H9 (cell line): ENCODE measurements around the gene ABCA4. TPM values are rescaled to one million over a fixed set of nuclear protein-coding genes. Genes with fewer than 3 reads are reported as not detected.

Source experiments
- DNase-seq: peaks from one replicate; pipeline ENCODE4 v3.0.0-alpha.2; 2017
- H2AFZ ChIP-seq: one replicate; pipeline ENCODE4 v1.6.1; 2013; ENCODE audit warnings: mild to moderate bottlenecking, low read length, control low read depth, moderate library complexity
- H2AK5ac ChIP-seq: 2 replicates; pipeline ENCODE4 v1.6.1; 2013; ENCODE audit warnings: low read length, control low read depth, mixed read lengths; ENCODE audit not compliant: insufficient read length
- H2BK120ac ChIP-seq: one replicate; pipeline ENCODE4 v1.6.1; 2013; ENCODE audit warnings: low read depth, mild to moderate bottlenecking, low read length, control low read depth, inconsistent platforms; ENCODE audit not compliant: poor library complexity, severe bottlenecking
- H2BK12ac ChIP-seq: 2 replicates; pipeline ENCODE4 v1.6.1; 2013; ENCODE audit warnings: low read length, control low read depth, mixed read lengths, low read depth; ENCODE audit not compliant: insufficient read length
- H2BK15ac ChIP-seq: 2 replicates; pipeline ENCODE4 v1.6.1; 2013; ENCODE audit warnings: low read depth, low read length, control low read depth
- H2BK20ac ChIP-seq: one replicate; pipeline ENCODE4 v1.6.1; 2013; ENCODE audit warnings: low read depth, mild to moderate bottlenecking, low read length, control low read depth, inconsistent platforms; ENCODE audit not compliant: poor library complexity, severe bottlenecking
- H2BK5ac ChIP-seq: 2 replicates; pipeline ENCODE4 v1.6.1; 2013; ENCODE audit warnings: low read length, control low read depth, mixed read lengths; ENCODE audit not compliant: insufficient read length
- H3K14ac ChIP-seq: 2 replicates; pipeline ENCODE4 v1.6.1; 2013; ENCODE audit warnings: low read length, control low read depth; ENCODE audit not compliant: insufficient read depth
- H3K18ac ChIP-seq: 2 replicates; pipeline ENCODE4 v1.6.1; 2013; ENCODE audit warnings: low read depth, mild to moderate bottlenecking, mixed read lengths, low read length, control low read depth; ENCODE audit not compliant: insufficient read length
- H3K23ac ChIP-seq: 2 replicates; pipeline ENCODE4 v1.6.1; 2013; ENCODE audit warnings: low read length, control low read depth, mixed read lengths, low read depth; ENCODE audit not compliant: insufficient read length
- H3K23me2 ChIP-seq: 2 replicates; pipeline ENCODE4 v1.6.1; 2013; ENCODE audit warnings: low read depth, mild to moderate bottlenecking, mixed read lengths, low read length, control low read depth; ENCODE audit not compliant: insufficient read length, poor library complexity, severe bottlenecking
- H3K27ac ChIP-seq: 2 replicates; pipeline ENCODE4 v1.5.1; 2013; ENCODE audit warnings: low read length, control low read depth, mixed read lengths, low read depth; ENCODE audit not compliant: insufficient read length
- H3K27me3 ChIP-seq: 2 replicates; pipeline ENCODE4 v1.6.1; 2013; ENCODE audit warnings: low read length, control low read depth, inconsistent platforms; ENCODE audit not compliant: insufficient read depth
- H3K4ac ChIP-seq: 2 replicates; pipeline ENCODE4 v1.6.1; 2013; ENCODE audit warnings: low read depth, mild to moderate bottlenecking, control low read depth, inconsistent platforms, low read length, moderate library complexity
- H3K4me1 ChIP-seq: 2 replicates; pipeline ENCODE4 v1.6.1; 2013; ENCODE audit warnings: low read length, control low read depth, inconsistent platforms; ENCODE audit not compliant: insufficient read depth
- H3K4me2 ChIP-seq: 2 replicates; pipeline ENCODE4 v1.6.1; 2013; ENCODE audit warnings: low read length, control low read depth, mixed read lengths; ENCODE audit not compliant: insufficient read length, insufficient read depth
- H3K56ac ChIP-seq: 2 replicates; pipeline ENCODE4 v1.6.1; 2013; ENCODE audit warnings: low read depth, mild to moderate bottlenecking, mixed read lengths, low read length, control low read depth; ENCODE audit not compliant: insufficient read length
- H3K79me1 ChIP-seq: 2 replicates; pipeline ENCODE4 v1.6.1; 2013; ENCODE audit warnings: low read depth, mild to moderate bottlenecking, moderate library complexity, low read length, control low read depth, inconsistent platforms; ENCODE audit not compliant: insufficient read depth, poor library complexity, severe bottlenecking
- H3K79me2 ChIP-seq: 2 replicates; pipeline ENCODE4 v1.6.1; 2013; ENCODE audit warnings: low read length, control low read depth, inconsistent platforms; ENCODE audit not compliant: insufficient read depth
- H3K9ac ChIP-seq: 2 replicates; pipeline ENCODE4 v1.6.1; 2013; ENCODE audit warnings: low read length, control low read depth, mixed read lengths; ENCODE audit not compliant: insufficient read length; ENCODE audit errors: extremely low read depth
- H3K9me3 ChIP-seq: one replicate; pipeline ENCODE4 v1.6.1; 2013; ENCODE audit warnings: low read depth, low read length, inconsistent platforms; ENCODE audit not compliant: control insufficient read depth
- H3T11ph ChIP-seq: one replicate; pipeline ENCODE4 v1.6.1; 2013; ENCODE audit warnings: mild to moderate bottlenecking, low read length, control low read depth, inconsistent platforms
- H4K20me1 ChIP-seq: one replicate; pipeline ENCODE4 v1.6.1; 2013; ENCODE audit not compliant: control insufficient read depth, insufficient read length, insufficient read depth
- H4K5ac ChIP-seq: 2 replicates; pipeline ENCODE4 v1.6.1; 2013; ENCODE audit warnings: low read depth, mild to moderate bottlenecking, mixed read lengths, low read length, control low read depth; ENCODE audit not compliant: insufficient read length
- H4K8ac ChIP-seq: replicated peaks from 2 replicates; pipeline ENCODE4 v1.6.1; 2013; ENCODE audit warnings: low read length, control low read depth, mixed read lengths, low read depth; ENCODE audit not compliant: insufficient read length
- H4K91ac ChIP-seq: 2 replicates; pipeline ENCODE4 v1.6.1; 2013; ENCODE audit warnings: low read depth, mild to moderate bottlenecking, moderate library complexity, mixed read lengths, low read length, control low read depth; ENCODE audit not compliant: insufficient read length
- H3K27ac Mint-ChIP-seq, 3 experiments: 2 replicates in 2 of 3; 3 replicates in 1 of 3; pipeline ENCODE4 v1.8.0; 2020 to 2021; ENCODE audit warnings: mixed read lengths in 3 of 3, mild to moderate bottlenecking in 1 of 3, moderate library complexity in 1 of 3
- H3K27me3 Mint-ChIP-seq: 2 replicates; pipeline ENCODE4 v1.8.0; 2021; ENCODE audit warnings: low read depth, mild to moderate bottlenecking, moderate library complexity, mixed read lengths
- H3K36me3 Mint-ChIP-seq, 3 experiments: 2 replicates in 2 of 3; 3 replicates in 1 of 3; pipeline ENCODE4 v1.8.0; 2020 to 2021; ENCODE audit warnings: low read depth in 3 of 3, mixed read lengths in 3 of 3; ENCODE audit not compliant: insufficient read depth in 1 of 3
- H3K4me1 Mint-ChIP-seq, 2 experiments: 2 replicates each; pipeline ENCODE4 v1.8.0; 2020; ENCODE audit warnings: mixed read lengths in 2 of 2
- H3K4me3 Mint-ChIP-seq, 2 experiments: 2 replicates in 1 of 2; 3 replicates in 1 of 2; pipeline ENCODE4 v1.8.0; 2020 to 2021; ENCODE audit warnings: mild to moderate bottlenecking in 2 of 2, mixed read lengths in 2 of 2, moderate library complexity in 1 of 2
- H3K9me3 Mint-ChIP-seq, 2 experiments: 2 replicates in 1 of 2; 3 replicates in 1 of 2; pipeline ENCODE4 v1.8.0; 2020; ENCODE audit warnings: mild to moderate bottlenecking in 2 of 2, mixed read lengths in 2 of 2, moderate library complexity in 1 of 2
- CTCF ChIP-seq: fragments of 200-600 bp; sonication (generic); conservative IDR thresholded peaks from 3 replicates; pipeline ENCODE4 v1.8.0; 2021; ENCODE audit warnings: antibody characterized with exemption, mild to moderate bottlenecking
- WGBS: extraction: QIAGEN DNeasy Blood & Tissue Kit; methylation state at CpG from one replicate; pipeline ENCODE4 v1.1.7; 2013; ENCODE audit warnings: missing lambda C conversion rate, low lambda C conversion rate, mixed read lengths; ENCODE audit not compliant: insufficient read length; ENCODE audit errors: extremely low coverage; 5-methylcytosine and 5-hydroxymethylcytosine counted together
- total RNA-seq: library from RNA; stranded (reverse); gene quantifications from 2 replicates; pipeline ENCODE4 v1.2.1, GENCODE V29; 2021

ABCA4 gene
- total RNA-seq, 1 experiment from 2014 or later: not detected

GRCh38 chr1:94045465-94046056 lies 75.4 kb downstream of the ABCA4 start:
- Histone ChIP-seq H3K79me1 (no peaks in the 10 kb centered on the region), H3K14ac (no peak overlapping the region), H3K18ac (no peak overlapping the region), H3K23me2 (no peaks in the 10 kb centered on the region), H3K4ac (no peak overlapping the region), H2BK15ac (no peak overlapping the region), H3T11ph (no peak overlapping the region), H4K91ac (no peak overlapping the region), H3K9me3 (no peaks in the 10 kb centered on the region), H4K5ac (no peak overlapping the region), H2AK5ac (no peak overlapping the region), H4K8ac (no peak overlapping the region), H3K79me2 (no peaks in the 10 kb centered on the region), H3K27me3 (no peaks in the 10 kb centered on the region), H2BK120ac (no peak overlapping the region), H3K9ac (no peak overlapping the region), H2BK20ac (no peak overlapping the region), H3K27ac (no peak overlapping the region), H4K20me1 (peaks cover 2% of the 10 kb centered on the region), H3K56ac (no peak overlapping the region), H2BK12ac (no peak overlapping the region), H3K23ac (no peak overlapping the region), H2BK5ac (no peak overlapping the region), H3K4me1 (no peaks in the 10 kb centered on the region), H2AFZ (no peak overlapping the region), H3K4me2 (no peak overlapping the region)
- Mint-ChIP-seq H3K4me3 (peak overlapping the region in 1 of 2 experiments; percentile 32; a peak in 2 of 5 replicates), H3K4me1 (peaks cover 27 to 31% of the 10 kb centered on the region in 2 experiments), H3K9me3 (no peaks in the 10 kb centered on the region; a peak in 1 of 5 replicates), H3K36me3 (no peaks in the 10 kb centered on the region), H3K27me3 (peaks cover 13% of the 10 kb centered on the region), H3K27ac (peak overlapping the region in 1 of 3 experiments; percentile 82; a peak in 2 of 7 replicates)
- WGBS: no CpG with 5 or more reads among the region's 22 CpGs
- DNase-seq: peak; percentile 91
- TF ChIP-seq CTCF: peak; percentile 77
